Measurements from ENCODE around the gene ADGRB3. TPM values are rescaled to one million over a fixed set of nuclear protein-coding genes. Genes with fewer than 3 reads are reported as not detected.

Gene ADGRB3
- total and polyA plus RNA-seq, 4 donors: 0.21 to 2.3 (median 0.48) TPM

GRCh38 chr6:69424581-69424980 is 789.5 kb downstream of the ADGRB3 start:
- Histone ChIP-seq H3K9ac (ENCODE audit: low read depth in 1 of 2, low read length in 2 of 2) (no peak overlapping the region), H3K4me3 (ENCODE audit: low read depth in 1 of 3, low read length in 3 of 3) (no peak overlapping the region), H3K4me1 (ENCODE audit: control insufficient read depth in 4 of 4, insufficient read depth in 4 of 4, low read length in 3 of 4) (no peaks in the 10 kb centered on the region), H3K9me3 (ENCODE audit: control insufficient read depth in 4 of 4, low read length in 3 of 4) (no peaks in the 10 kb centered on the region), H3K27ac (ENCODE audit: low read depth in 1 of 2, low read length in 2 of 2) (no peak overlapping the region), H3K27me3 (ENCODE audit: control insufficient read depth in 4 of 4, insufficient read depth in 4 of 4, low read length in 3 of 4) (no peaks in the 10 kb centered on the region), H3K36me3 (ENCODE audit: control insufficient read depth in 4 of 4, insufficient read depth in 3 of 4, low read depth in 1 of 4, low read length in 3 of 4) (no peaks in the 10 kb centered on the region)
- 39% methylated on average over 3 of the region's 3 CpGs for WGBS
- no peak for DNase-seq (ENCODE audit: low spot score)
- TF ChIP-seq ATF3 (IDR thresholded peaks at IDR 0.05) (no peak), HNF4A (conservative IDR thresholded peaks at IDR 0.05) (no peak), HNF4G (IDR thresholded peaks at IDR 0.05) (no peak), TAF1 (conservative IDR thresholded peaks at IDR 0.05) (no peak), GABPA (IDR thresholded peaks at IDR 0.05 in 1 of 2, conservative IDR thresholded peaks at IDR 0.05 in 1 of 2) (no peak), FOXA2 (IDR thresholded peaks at IDR 0.05) (no peak), YY1 (IDR thresholded peaks at IDR 0.05) (no peak), MAX (IDR thresholded peaks at IDR 0.05) (no peak), RXRA (IDR thresholded peaks at IDR 0.05) (no peak), REST (IDR thresholded peaks at IDR 0.05) (no peak), CTCF (IDR thresholded peaks at IDR 0.05; ENCODE audit: low read depth, low read length, missing input control) (no peak), RAD21 (IDR thresholded peaks at IDR 0.05) (no peak), ZBTB33 (IDR thresholded peaks at IDR 0.05) (no peak), EGR1 (IDR thresholded peaks at IDR 0.05; ENCODE audit: low read depth in 2 of 2) (no peak), SP1 (IDR thresholded peaks at IDR 0.05) (no peak), FOXA1 (IDR thresholded peaks at IDR 0.05) (no peak)

- H3K36me3 ChIP-seq (ENCODE audit: control insufficient read depth in 4 of 4, insufficient read depth in 3 of 4, low read depth in 1 of 4, low read length in 3 of 4): no peaks in the 10 kb centered on the region
- no peak overlapping the region for H3K9ac ChIP-seq (ENCODE audit: low read depth in 1 of 2, low read length in 2 of 2)
- no peak overlapping the region for H3K27ac ChIP-seq (ENCODE audit: low read depth in 1 of 2, low read length in 2 of 2)
- no peak for DNase-seq (ENCODE audit: low spot score)
- no peaks in the 10 kb centered on the region for H3K9me3 ChIP-seq (ENCODE audit: control insufficient read depth in 4 of 4, low read length in 3 of 4)
- no peaks in the 10 kb centered on the region for H3K4me1 ChIP-seq (ENCODE audit: control insufficient read depth in 4 of 4, insufficient read depth in 4 of 4, low read length in 3 of 4)
- WGBS: 65% methylated on average over 5 of the region's 5 CpGs
- no peak overlapping the region for H3K4me3 ChIP-seq (ENCODE audit: low read depth in 1 of 3, low read length in 3 of 3)
- H3K27me3 ChIP-seq (ENCODE audit: control insufficient read depth in 4 of 4, insufficient read depth in 4 of 4, low read length in 3 of 4): no peaks in the 10 kb centered on the region
- no peak for TF ChIP-seq ATF3 (IDR thresholded peaks at IDR 0.05)
- TF ChIP-seq SP1 (IDR thresholded peaks at IDR 0.05): no peak
- TF ChIP-seq HNF4A (conservative IDR thresholded peaks at IDR 0.05): no peak
- TF ChIP-seq ZBTB33 (IDR thresholded peaks at IDR 0.05): no peak
- TF ChIP-seq YY1 (IDR thresholded peaks at IDR 0.05): no peak
- TF ChIP-seq EGR1 (IDR thresholded peaks at IDR 0.05; ENCODE audit: low read depth in 2 of 2): no peak
- TF ChIP-seq MAX (IDR thresholded peaks at IDR 0.05): no peak
- TF ChIP-seq GABPA (IDR thresholded peaks at IDR 0.05 in 1 of 2, conservative IDR thresholded peaks at IDR 0.05 in 1 of 2): no peak
- no peak for TF ChIP-seq NR2F2 (IDR thresholded peaks at IDR 0.05)
- no peak for TF ChIP-seq TAF1 (conservative IDR thresholded peaks at IDR 0.05)
- TF ChIP-seq HNF4G (IDR thresholded peaks at IDR 0.05): no peak
- no peak for TF ChIP-seq REST (IDR thresholded peaks at IDR 0.05)
Observed at GRCh38 chr6:69427882-69428281, 792.8 kb downstream of the ADGRB3 start.
